ENCODE measurements around the gene CSTF1. TPM values are rescaled to one million over a fixed set of nuclear protein-coding genes. Genes with fewer than 3 reads are reported as not detected.

The CSTF1 gene
- total and polyA plus RNA-seq, 5 donors, result 8.8 to 23.2 (median 19.6) TPM

- WGBS, result 73% methylated on average over 11 of the region's 11 CpGs
- ATAC-seq (peak; percentile 36 to 65), DNase-seq (no peak)
- Histone ChIP-seq H3K9me3 (ENCODE audit: control insufficient read depth, low read length) (no peaks in the 10 kb centered on the region), H3K27ac (ENCODE audit: low read length) (no peak overlapping the region), H3K4me1 (ENCODE audit: control insufficient read depth, insufficient read depth, low read length) (no peaks in the 10 kb centered on the region), H3K27me3 (ENCODE audit: control insufficient read depth, insufficient read depth) (no peaks in the 10 kb centered on the region), H3K4me3 (ENCODE audit: low read length) (no peak overlapping the region)
- intact Hi-C loops (cut with DNase I), result no loop called here
These were observed 20.5 kb upstream of the CSTF1 start for GRCh38 chr20:56371977-56372376.

- 60% methylated on average over 1 of the region's 1 CpG for WGBS
- no peak for ATAC-seq
- no peak for DNase-seq
These were observed 19.6 kb upstream of the CSTF1 start for GRCh38 chr20:56372850-56373249.

GRCh38 chr20:56373942-56374341 lies 18.5 kb upstream of the CSTF1 start:
- no peaks in the 10 kb centered on the region for H3K27me3 ChIP-seq (ENCODE audit: control insufficient read depth, insufficient read depth)
- intact Hi-C loops (cut with DNase I), result no loop called here
- H3K4me1 ChIP-seq (ENCODE audit: control insufficient read depth, insufficient read depth, low read length), result no peaks in the 10 kb centered on the region
- no peaks in the 10 kb centered on the region for H3K9me3 ChIP-seq (ENCODE audit: control insufficient read depth, low read length)
- no peak for ATAC-seq
- no peak for DNase-seq
- no peak overlapping the region for H3K4me3 ChIP-seq (ENCODE audit: low read length)
- WGBS, result 76% methylated on average over 1 of the region's 1 CpG
- H3K27ac ChIP-seq (ENCODE audit: low read length), result no peak overlapping the region

More at GRCh38 chr20:56372850-56373249, 19.6 kb upstream of the CSTF1 start:
- Histone ChIP-seq H3K9me3 (ENCODE audit: control insufficient read depth, low read length) (no peaks in the 10 kb centered on the region), H3K4me1 (ENCODE audit: control insufficient read depth, insufficient read depth, low read length) (no peaks in the 10 kb centered on the region), H3K27me3 (ENCODE audit: control insufficient read depth, insufficient read depth) (no peaks in the 10 kb centered on the region), H3K27ac (ENCODE audit: low read length) (no peak overlapping the region), H3K4me3 (ENCODE audit: low read length) (no peak overlapping the region)
- intact Hi-C loops (cut with DNase I), result no loop called here

GRCh38 chr20:56376331-56376730 lies 16.1 kb upstream of the CSTF1 start:
- DNase-seq (no peak), ATAC-seq (no peak)
- no peak overlapping the region for H3K4me3 ChIP-seq (ENCODE audit: low read length)
- intact Hi-C loops (cut with DNase I), result no loop called here
- no peaks in the 10 kb centered on the region for H3K4me1 ChIP-seq (ENCODE audit: control insufficient read depth, insufficient read depth, low read length)
- H3K27me3 ChIP-seq (ENCODE audit: control insufficient read depth, insufficient read depth), result no peaks in the 10 kb centered on the region
- H3K9me3 ChIP-seq (ENCODE audit: control insufficient read depth, low read length), result no peaks in the 10 kb centered on the region
- H3K27ac ChIP-seq (ENCODE audit: low read length), result no peak overlapping the region
- WGBS, result 81% methylated on average over 2 of the region's 2 CpGs

GRCh38 chr20:56378386-56378785 lies 14.1 kb upstream of the CSTF1 start:
- no peaks in the 10 kb centered on the region for H3K9me3 ChIP-seq (ENCODE audit: control insufficient read depth, low read length)
- DNase-seq (no peak), ATAC-seq (no peak)
- WGBS, result 93% methylated on average over 3 of the region's 3 CpGs
- no peak overlapping the region for H3K4me3 ChIP-seq (ENCODE audit: low read length)
- H3K27ac ChIP-seq (ENCODE audit: low read length), result no peak overlapping the region
- H3K4me1 ChIP-seq (ENCODE audit: control insufficient read depth, insufficient read depth, low read length), result peaks cover 4% of the 10 kb centered on the region
- intact Hi-C loops (cut with DNase I), result no loop called here
- no peaks in the 10 kb centered on the region for H3K27me3 ChIP-seq (ENCODE audit: control insufficient read depth, insufficient read depth)

DNA sequence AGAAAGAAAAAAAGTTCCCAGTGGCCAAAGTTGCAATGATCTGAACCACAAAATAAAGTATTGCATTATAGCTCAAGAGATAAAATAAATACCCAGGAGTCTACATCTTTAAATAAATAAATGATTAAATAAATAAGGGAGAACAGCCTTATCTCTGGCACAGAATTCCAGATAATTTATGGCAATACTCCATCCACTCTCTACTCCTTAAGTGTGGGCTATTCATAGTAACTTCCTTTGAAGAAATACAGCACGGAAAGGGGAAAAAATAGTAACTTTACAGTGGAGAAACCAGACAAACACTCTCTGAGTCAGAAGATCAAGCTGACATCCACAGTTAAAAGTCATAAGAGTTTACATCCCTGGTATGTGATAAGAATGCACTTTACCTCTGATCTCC lies 12.1 kb upstream of the CSTF1 start:
- WGBS, result 4% methylated on average over 1 of the region's 1 CpG
- intact Hi-C loops (cut with DNase I), result no loop called here
- no peak overlapping the region for H3K27ac ChIP-seq (ENCODE audit: low read length)

DNA sequence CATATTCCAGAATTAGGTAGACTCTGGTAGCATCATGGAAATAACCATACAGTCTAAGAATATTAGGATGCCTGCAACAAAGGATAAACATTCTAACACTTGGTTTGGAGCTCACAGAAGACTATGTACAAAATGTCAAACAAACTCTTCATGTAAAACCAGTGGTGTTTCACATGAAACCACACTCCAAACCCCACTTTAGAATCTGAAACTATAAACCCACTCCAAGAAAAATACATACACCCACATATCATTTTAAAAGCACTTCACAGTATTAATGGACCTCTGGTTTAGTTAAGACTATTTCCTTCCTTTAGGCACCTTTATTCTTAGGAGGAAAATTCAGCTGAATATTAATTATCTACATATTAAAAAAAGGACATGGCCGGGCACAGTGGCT lies 10.9 kb upstream of the CSTF1 start:
- Histone ChIP-seq H3K4me3 (ENCODE audit: low read length) (no peak overlapping the region), H3K4me1 (ENCODE audit: control insufficient read depth, insufficient read depth, low read length) (peaks cover 4% of the 10 kb centered on the region), H3K9me3 (ENCODE audit: control insufficient read depth, low read length) (no peaks in the 10 kb centered on the region), H3K27ac (ENCODE audit: low read length) (no peak overlapping the region), H3K27me3 (ENCODE audit: control insufficient read depth, insufficient read depth) (no peaks in the 10 kb centered on the region)
- 98% methylated on average over 1 of the region's 1 CpG for WGBS
- ATAC-seq (no peak), DNase-seq (no peak)
- intact Hi-C loops (cut with DNase I), result no loop called here

More for the DNA sequence above, 12.1 kb upstream of the CSTF1 start:
- Histone ChIP-seq H3K4me3 (ENCODE audit: low read length) (no peak overlapping the region), H3K27me3 (ENCODE audit: control insufficient read depth, insufficient read depth) (no peaks in the 10 kb centered on the region), H3K9me3 (ENCODE audit: control insufficient read depth, low read length) (no peaks in the 10 kb centered on the region), H3K4me1 (ENCODE audit: control insufficient read depth, insufficient read depth, low read length) (peaks cover 4% of the 10 kb centered on the region)
- no peak for DNase-seq
- peak; percentile 48 to 51 for ATAC-seq

DNA sequence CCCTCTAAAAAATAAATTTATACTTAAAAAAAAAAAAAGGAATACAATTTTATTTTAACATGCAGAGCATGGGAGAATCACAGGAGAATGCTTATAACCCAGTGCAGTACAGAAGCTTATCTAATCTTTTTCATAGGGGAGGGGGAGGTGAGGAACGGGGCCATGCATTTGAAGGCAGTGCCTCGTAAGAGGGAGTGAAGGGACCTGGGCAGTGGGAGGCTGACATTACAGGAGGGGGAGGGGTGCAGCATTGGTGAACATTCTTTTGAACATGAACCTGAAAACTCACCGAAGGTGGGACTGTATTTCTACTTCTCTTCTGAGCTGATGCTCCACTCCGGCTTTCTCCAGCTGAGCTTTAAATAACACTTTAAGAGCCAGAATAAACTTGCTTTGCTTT lies 9.7 kb upstream of the CSTF1 start:
- intact Hi-C loops (cut with DNase I), result no loop called here
- WGBS, result 29% methylated on average over 4 of the region's 4 CpGs
- Histone ChIP-seq H3K4me1 (ENCODE audit: control insufficient read depth, insufficient read depth, low read length) (peaks cover 4% of the 10 kb centered on the region), H3K4me3 (ENCODE audit: low read length) (no peak overlapping the region), H3K27me3 (ENCODE audit: control insufficient read depth, insufficient read depth) (no peaks in the 10 kb centered on the region), H3K27ac (ENCODE audit: low read length) (no peak overlapping the region), H3K9me3 (ENCODE audit: control insufficient read depth, low read length) (no peaks in the 10 kb centered on the region)
- ATAC-seq (no peak), DNase-seq (no peak)

GRCh38 chr20:56383334-56383733 lies 9.1 kb upstream of the CSTF1 start:
- ATAC-seq (no peak), DNase-seq (no peak)
- WGBS, result 67% methylated on average over 8 of the region's 8 CpGs
- intact Hi-C loops (cut with DNase I), result no loop called here
- peaks cover 4% of the 10 kb centered on the region for H3K4me1 ChIP-seq (ENCODE audit: control insufficient read depth, insufficient read depth, low read length)
- H3K27me3 ChIP-seq (ENCODE audit: control insufficient read depth, insufficient read depth), result no peaks in the 10 kb centered on the region
- H3K27ac ChIP-seq (ENCODE audit: low read length), result no peak overlapping the region
- no peaks in the 10 kb centered on the region for H3K9me3 ChIP-seq (ENCODE audit: control insufficient read depth, low read length)
- no peak overlapping the region for H3K4me3 ChIP-seq (ENCODE audit: low read length)

DNA sequence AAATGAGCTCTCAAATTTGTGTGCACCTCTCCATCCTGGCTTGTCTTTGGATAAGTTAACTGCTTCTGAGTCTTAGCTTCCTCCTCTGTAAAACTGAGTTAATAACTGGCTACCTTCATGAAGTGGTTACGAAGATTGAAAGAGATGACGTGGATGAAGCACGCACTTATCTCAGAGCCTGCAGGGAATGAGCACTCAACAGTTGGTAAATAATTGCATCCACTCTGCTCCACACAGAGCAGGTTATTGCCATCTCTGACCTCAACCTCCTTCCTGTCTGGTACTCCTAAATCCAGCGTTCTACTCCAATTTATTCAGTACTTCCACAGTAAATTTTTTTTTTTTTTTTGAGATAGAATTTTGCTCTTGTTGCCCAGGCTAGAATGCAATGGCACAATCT lies 7.3 kb upstream of the CSTF1 start:
- ATAC-seq, result no peak
- H3K9me3 ChIP-seq (ENCODE audit: control insufficient read depth, low read length), result no peaks in the 10 kb centered on the region
- H3K27me3 ChIP-seq (ENCODE audit: control insufficient read depth, insufficient read depth), result no peaks in the 10 kb centered on the region
- H3K4me3 ChIP-seq (ENCODE audit: low read length), result no peak overlapping the region
- no peak for DNase-seq
- H3K4me1 ChIP-seq (ENCODE audit: control insufficient read depth, insufficient read depth, low read length), result peaks cover 4% of the 10 kb centered on the region
- no peak overlapping the region for H3K27ac ChIP-seq (ENCODE audit: low read length)
- intact Hi-C loops (cut with DNase I), result no loop called here
- WGBS, result 89% methylated on average over 4 of the region's 4 CpGs

DNA sequence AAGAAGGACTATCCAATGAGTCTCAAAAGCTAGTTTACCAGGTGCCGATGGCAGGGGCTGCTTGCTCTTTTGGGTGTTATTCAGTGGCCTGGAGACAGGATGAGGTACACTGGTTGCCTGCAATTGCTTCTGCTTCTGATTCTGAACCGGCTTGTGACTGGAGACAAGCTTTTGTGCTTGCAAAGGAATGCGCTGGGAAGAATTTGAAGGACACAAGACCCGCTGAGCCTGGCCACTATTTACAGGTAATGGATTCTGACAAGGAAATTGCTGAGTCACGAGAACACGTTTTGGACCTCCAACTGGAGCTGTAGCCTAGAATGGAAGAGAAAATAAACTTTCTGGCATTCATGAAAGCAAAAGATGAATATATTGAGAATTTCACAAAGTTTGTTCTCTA lies 6.2 kb upstream of the CSTF1 start:
- 91% methylated on average over 6 of the region's 6 CpGs for WGBS
- no peak for ATAC-seq
- Histone ChIP-seq H3K4me1 (ENCODE audit: control insufficient read depth, insufficient read depth, low read length) (peaks cover 4% of the 10 kb centered on the region), H3K27ac (ENCODE audit: low read length) (no peak overlapping the region), H3K9me3 (ENCODE audit: control insufficient read depth, low read length) (no peaks in the 10 kb centered on the region), H3K4me3 (ENCODE audit: low read length) (no peak overlapping the region), H3K27me3 (ENCODE audit: control insufficient read depth, insufficient read depth) (no peaks in the 10 kb centered on the region)
- intact Hi-C loops (cut with DNase I), result no loop called here
- DNase-seq, result no peak

DNA sequence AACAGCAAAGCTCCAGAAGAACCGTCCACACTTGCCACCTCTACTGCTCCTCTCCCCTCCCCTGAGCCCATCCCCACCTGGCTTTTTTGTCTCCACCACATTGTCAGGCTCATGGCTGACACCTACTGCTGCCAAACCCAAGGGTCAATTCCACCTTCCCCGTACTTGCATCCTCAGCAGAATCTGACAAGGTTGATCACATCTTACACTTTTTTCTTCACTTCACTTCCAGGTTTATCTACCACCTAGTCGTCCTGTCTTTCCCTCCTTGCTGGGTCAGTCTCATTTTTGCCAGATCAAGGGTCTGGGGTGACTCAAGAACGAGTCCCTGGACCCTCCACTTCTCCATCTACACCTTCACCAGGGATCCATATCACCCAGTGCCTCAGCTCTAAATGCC lies 3.6 kb upstream of the CSTF1 start:
- intact Hi-C loops (cut with DNase I), result no loop called here
- 88% methylated on average over 4 of the region's 4 CpGs for WGBS

More for the DNA sequence above, 3.6 kb upstream of the CSTF1 start:
- Histone ChIP-seq H3K27me3 (ENCODE audit: control insufficient read depth, insufficient read depth) (no peaks in the 10 kb centered on the region), H3K4me3 (ENCODE audit: low read length) (no peak overlapping the region), H3K4me1 (ENCODE audit: control insufficient read depth, insufficient read depth, low read length) (peaks cover 7% of the 10 kb centered on the region), H3K27ac (ENCODE audit: low read length) (no peak overlapping the region), H3K9me3 (ENCODE audit: control insufficient read depth, low read length) (no peaks in the 10 kb centered on the region)
- DNase-seq (no peak), ATAC-seq (no peak)
